SK-N-SH (cell line): ENCODE measurements around the gene HIVEP2. TPM values are rescaled to one million over a fixed set of nuclear protein-coding genes. Genes with fewer than 3 reads are reported as not detected.
A peak's percentile ranks its signal among the peaks of the same experiment; 100 is the strongest.

ENCODE experiments used
- CTCF ChIA-PET: fragments of 300-600, 350-600 bp; formaldehyde crosslinking; extraction: SDS; loops from one replicate; lab custom pipeline; 2021; lab: Yijun Ruan, JAX
- POLR2A ChIA-PET: fragments of 350-600 bp; sonication (Branson Sonifier 250); formaldehyde crosslinking; extraction: SDS; loops from one replicate; lab custom pipeline; 2020; ENCODE audit warnings: antibody characterized with exemption, inconsistent platforms; lab: Yijun Ruan, JAX
- DNase-seq: peaks from one replicate; pipeline ENCODE4 v3.0.0; 2012
- H2AFZ ChIP-seq: fragments of 200-600 bp; sonication (generic); 2 replicates; pipeline ENCODE4 v1.8.1; 2016; ENCODE audit warnings: antibody characterized with exemption, mild to moderate bottlenecking, low read depth
- H3F3A ChIP-seq: fragments of 200-600 bp; sonication (generic); replicated peaks from 2 replicates; pipeline ENCODE3; 2016; ENCODE audit warnings: antibody characterized with exemption, mild to moderate bottlenecking; ENCODE audit not compliant: insufficient read depth
- H3K27ac ChIP-seq, 2 experiments: fragments of 200-500 bp in 1 of 2; fragments of 200-600 bp in 1 of 2; sonication (Bioruptor generic) in 1 of 2; sonication (generic), shearing (Covaris generic) in 1 of 2; 2 replicates each; pipeline versions ENCODE4 v1.5.1 to v1.6.1; 2014 to 2016; ENCODE audit warnings: low read depth in 2 of 2, inconsistent platforms in 1 of 2, low read length in 1 of 2, mild to moderate bottlenecking in 1 of 2, mixed read lengths in 1 of 2
- H3K27me3 ChIP-seq: fragments of 200-600 bp; sonication (generic), shearing (Covaris generic); 2 replicates; pipeline ENCODE4 v1.6.1; 2016; ENCODE audit warnings: mixed run types; ENCODE audit not compliant: insufficient read depth
- H3K36me3 ChIP-seq, 2 experiments: fragments of 200-500 bp in 1 of 2; fragments of 200-600 bp in 1 of 2; sonication (Bioruptor generic) in 1 of 2; sonication (generic) in 1 of 2; replicated peaks in 1 of 2; 2 replicates each; pipeline versions ENCODE3 to v1.5.1; 2014 to 2016; ENCODE audit warnings: low read length in 1 of 2, mild to moderate bottlenecking in 1 of 2; ENCODE audit not compliant: insufficient read depth in 2 of 2, control insufficient read depth in 1 of 2
- H3K4me1 ChIP-seq, 2 experiments: fragments of 200-500 bp in 1 of 2; fragments of 200-600 bp in 1 of 2; sonication (Bioruptor generic) in 1 of 2; sonication (generic), shearing (Covaris generic) in 1 of 2; 2 replicates each; pipeline versions ENCODE4 v1.5.1 to v1.6.1; 2014 to 2016; ENCODE audit warnings: low read depth in 1 of 2, low read length in 1 of 2, mixed run types in 1 of 2; ENCODE audit not compliant: insufficient read depth in 2 of 2, control insufficient read depth in 1 of 2
- H3K4me2 ChIP-seq: fragments of 200-600 bp; sonication (generic), shearing (Covaris generic); 2 replicates; pipeline ENCODE4 v1.6.1; 2017; ENCODE audit warnings: mixed run types
- H3K4me3 ChIP-seq, 2 experiments: fragments of 200-500 bp in 1 of 2; fragments of 200-600 bp in 1 of 2; sonication (Bioruptor generic) in 1 of 2; sonication (generic), shearing (Covaris generic) in 1 of 2; 2 replicates each; pipeline versions ENCODE4 v1.5.1 to v1.8.1; 2014 to 2016; ENCODE audit warnings: low read depth in 2 of 2, inconsistent platforms in 1 of 2, low read length in 1 of 2, mild to moderate bottlenecking in 1 of 2, mixed read lengths in 1 of 2, moderate library complexity in 1 of 2
- H3K79me2 ChIP-seq: fragments of 200-600 bp; sonication (generic); 2 replicates; pipeline ENCODE4 v1.8.1; 2017; ENCODE audit warnings: mild to moderate bottlenecking; ENCODE audit not compliant: insufficient read depth
- H3K9ac ChIP-seq: fragments of 200-600 bp; sonication (generic); 2 replicates; pipeline ENCODE4 v1.6.1; 2017; ENCODE audit warnings: mixed run types
- H3K9me2 ChIP-seq: fragments of 200-600 bp; sonication (generic); 2 replicates; pipeline ENCODE4 v1.6.1; 2017; ENCODE audit warnings: mixed run types
- H3K9me3 ChIP-seq: fragments of 200-600 bp; sonication (generic); 2 replicates; pipeline ENCODE4 v1.6.1; 2017; ENCODE audit warnings: mixed run types, mild to moderate bottlenecking, moderate library complexity
- H4K20me1 ChIP-seq: fragments of 200-600 bp; sonication (generic); 2 replicates; pipeline ENCODE4 v1.6.1; 2017; ENCODE audit warnings: mild to moderate bottlenecking, mixed run types; ENCODE audit not compliant: insufficient read depth
- EP300 ChIP-seq, 2 experiments: IDR thresholded peaks; 2 replicates each; pipeline versions ENCODE4 v1.4.0 to v1.6.1; 2012; ENCODE audit warnings: borderline replicate concordance in 1 of 2, low read depth in 1 of 2, low read length in 1 of 2
- FOSL2 ChIP-seq: IDR thresholded peaks from 2 replicates; pipeline ENCODE4 v1.4.0; 2012; ENCODE audit warnings: low read depth, mild to moderate bottlenecking, moderate library complexity, borderline replicate concordance
- FOXM1 ChIP-seq: IDR thresholded peaks from 2 replicates; pipeline ENCODE4 v1.4.0; 2012; ENCODE audit warnings: low read depth, mild to moderate bottlenecking
- GATA2 ChIP-seq: sonication (generic); formaldehyde crosslinking; IDR thresholded peaks from 2 replicates; pipeline ENCODE4 v1.5.0; 2020; ENCODE audit warnings: mild to moderate bottlenecking, missing genetic modification reagents
- JUND ChIP-seq: IDR thresholded peaks from 2 replicates; pipeline ENCODE4 v1.4.0; 2012
- MXI1 ChIP-seq: IDR thresholded peaks from 2 replicates; pipeline ENCODE4 v1.6.1; 2012; ENCODE audit warnings: mild to moderate bottlenecking, low read depth, low read length, improper control_type of control experiment
- NFIC ChIP-seq: IDR thresholded peaks from 2 replicates; pipeline ENCODE4 v1.4.0; 2012; ENCODE audit warnings: borderline replicate concordance
- NRF1 ChIP-seq: IDR thresholded peaks from 2 replicates; pipeline ENCODE4 v1.6.1; 2012; ENCODE audit warnings: low read depth, mild to moderate bottlenecking, low read length
- POLR2AphosphoS5 ChIP-seq: IDR thresholded peaks from 2 replicates; pipeline ENCODE4 v1.6.1; 2012; ENCODE audit warnings: low read depth, low read length
- RAD21 ChIP-seq: IDR thresholded peaks from 2 replicates; pipeline ENCODE4 v1.6.1; 2012; ENCODE audit warnings: mild to moderate bottlenecking, low read length
- RFX5 ChIP-seq: IDR thresholded peaks from 2 replicates; pipeline ENCODE4 v1.6.1; 2012; ENCODE audit warnings: mild to moderate bottlenecking, improper control_type of control experiment, low read length
- SIN3A ChIP-seq: IDR thresholded peaks from 2 replicates; pipeline ENCODE4 v1.6.1; 2012; ENCODE audit warnings: low read depth, mild to moderate bottlenecking, low read length, moderate library complexity, borderline replicate concordance
- TCF12 ChIP-seq: IDR thresholded peaks from 2 replicates; pipeline ENCODE4 v1.4.0; 2012
- TEAD4 ChIP-seq: IDR thresholded peaks from 2 replicates; pipeline ENCODE4 v1.4.0; 2012; ENCODE audit warnings: mild to moderate bottlenecking, borderline replicate concordance; ENCODE audit not compliant: insufficient read depth
- WGBS: methylation state at CpG from one replicate; pipeline ENCODE4 v1.1.6; 2017; ENCODE audit warnings: low lambda C conversion rate; 5-methylcytosine and 5-hydroxymethylcytosine counted together
- polyA plus RNA-seq, 3 experiments: library from polyadenylated mRNA; depleted of rRNA; stranded (reverse); fragments of >200 nt; gene quantifications; 2 replicates each; pipeline ENCODE4 v1.2.3, GENCODE V29; 2012
- TF ChIP-seq, protein P1 (sequence below): IDR thresholded peaks from 2 replicates; pipeline ENCODE4; 2012
- TF ChIP-seq, protein P2 (sequence below): IDR thresholded peaks from 2 replicates; pipeline ENCODE4 v1.6.1; 2012; ENCODE audit warnings: mild to moderate bottlenecking, low read depth, low read length, moderate library complexity
- TF ChIP-seq, protein P3 (sequence below): IDR thresholded peaks from 2 replicates; pipeline ENCODE4 v1.4.0; 2012; ENCODE audit warnings: low read depth, borderline replicate concordance
- TF ChIP-seq, protein P4 (sequence below): IDR thresholded peaks from 2 replicates; pipeline ENCODE4 v1.4.0; 2012; ENCODE audit warnings: low read depth, borderline replicate concordance
- TF ChIP-seq, protein P5 (sequence below): fragments of 200-600 bp; sonication (generic); IDR thresholded peaks from 2 replicates; pipeline ENCODE4 v1.6.1; 2017; ENCODE audit warnings: antibody characterized with exemption, mild to moderate bottlenecking, moderate library complexity

HIVEP2 gene
- polyA plus RNA-seq, 1 of the 3 experiments (the other 2 are of a cell fraction): 2.5 TPM

DNA sequence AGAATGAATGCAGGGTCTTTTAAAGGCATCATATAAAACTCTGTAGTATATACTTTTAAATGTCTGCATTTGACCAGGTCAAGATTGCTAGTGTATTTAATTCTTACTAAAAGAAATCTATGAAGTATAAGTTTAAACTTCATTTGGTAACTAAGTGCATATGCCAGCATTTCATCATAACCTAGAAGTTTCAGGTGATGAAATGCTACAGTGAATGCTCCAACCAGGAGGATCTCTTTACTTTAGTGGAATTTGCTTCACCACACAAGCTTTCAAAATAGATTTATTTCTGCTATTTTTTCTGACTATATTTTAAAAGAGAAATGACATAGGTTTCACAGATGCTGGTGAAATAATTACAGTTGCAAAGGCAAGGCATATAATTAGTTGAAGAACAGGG lies 141.9 kb downstream of the HIVEP2 start:
- no peak for DNase-seq
- 0 out of 2 replicates have a peak overlapping the region, but pooled peaks have one; percentile 53 for H3K4me2 ChIP-seq
- no peaks in the 10 kb centered on the region for H3K27me3 ChIP-seq
- H3K4me1 ChIP-seq: peaks cover 9 to 20% of the 10 kb centered on the region in 2 experiments
- no peaks in the 10 kb centered on the region for H3K9me3 ChIP-seq
- H3K9ac ChIP-seq: peak overlapping the region; percentile 62; the same call in 1 of the 2 replicates
- peaks cover 24% of the 10 kb centered on the region for H3K79me2 ChIP-seq
- no peaks in the 10 kb centered on the region for H3K9me2 ChIP-seq
- ChIA-PET CTCF (interaction anchor here (0.9 to 1.4 kb wide), 3 partner anchors 8 to 19 kb away, joined by 3 read pairs; no protein-coding TSS in a partner anchor), POLR2A (no interaction called here)
- peaks cover 32% of the 10 kb centered on the region for H3F3A ChIP-seq
- peak overlapping the region; percentile 17; the same call in 1 of the 2 replicates for H2AFZ ChIP-seq
- no peak overlapping the region for H3K4me3 ChIP-seq
- no peaks in the 10 kb centered on the region for H3K36me3 ChIP-seq
- TF ChIP-seq RFX5 (no peak), GATA2 (CRISPR knock-in tag) (no peak), NRF1 (no peak), SIN3A (no peak), MXI1 (no peak)
- H4K20me1 ChIP-seq: no peaks in the 10 kb centered on the region
- H3K27ac ChIP-seq: peak overlapping the region in 1 of 2 experiments; percentile 95; a peak in 2 of 4 replicates

DNA sequence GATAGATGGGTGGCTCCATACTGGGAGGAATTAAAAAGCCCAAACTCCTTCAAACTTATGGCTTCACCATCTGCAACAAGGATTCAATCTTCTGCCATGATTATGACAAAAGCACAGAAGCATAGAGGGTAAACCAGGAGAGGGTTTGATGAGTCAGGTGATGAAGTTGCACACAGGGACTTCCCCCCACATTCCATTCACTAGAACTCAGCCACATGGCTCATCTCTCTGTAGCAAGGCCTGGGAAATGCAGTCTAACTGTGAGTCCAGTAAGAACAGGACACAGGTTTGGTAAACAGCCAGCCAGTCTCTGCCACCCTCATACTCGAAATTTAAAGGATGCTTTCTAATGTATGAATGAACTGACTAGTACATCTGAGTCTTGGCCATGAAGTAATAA lies 142.9 kb downstream of the HIVEP2 start:
- no peaks in the 10 kb centered on the region for H3K27me3 ChIP-seq
- POLR2A ChIA-PET: no interaction called here
- no peak overlapping the region for H3K4me3 ChIP-seq
- 0% methylated on average over 1 of the region's 1 CpG for WGBS
- DNase-seq: no peak
- CTCF ChIA-PET: interaction anchor here (0.6 to 1.4 kb wide), 4 partner anchors 8 to 195 kb away, joined by 3 read pairs; no protein-coding TSS in a partner anchor
- peaks cover 9 to 20% of the 10 kb centered on the region in 2 experiments for H3K4me1 ChIP-seq
- H3K36me3 ChIP-seq: no peaks in the 10 kb centered on the region
- peaks cover 27% of the 10 kb centered on the region for H3K79me2 ChIP-seq
- peaks cover 32% of the 10 kb centered on the region for H3F3A ChIP-seq
- H2AFZ ChIP-seq: no peak overlapping the region
- H3K27ac ChIP-seq: peak overlapping the region; percentile 62 to 95
- no peaks in the 10 kb centered on the region for H3K9me3 ChIP-seq
- no peaks in the 10 kb centered on the region for H3K9me2 ChIP-seq
- peak overlapping the region; percentile 53; the same call in 1 of the 2 replicates for H3K4me2 ChIP-seq
- no peaks in the 10 kb centered on the region for H4K20me1 ChIP-seq
- peak overlapping the region; percentile 62; the same call in 1 of the 2 replicates for H3K9ac ChIP-seq
- TF ChIP-seq POLR2AphosphoS5 (peak; percentile 46; the same call in 1 of the 2 replicates), TEAD4 (peak; percentile 64), TCF12 (peak; percentile 86), FOSL2 (peak; percentile 87), NFIC (peak; percentile 75), JUND (peak; percentile 77), EP300 (IDR thresholded peaks at IDR 0.05; ENCODE audit: borderline replicate concordance in 1 of 2, low read depth in 1 of 2, low read length in 1 of 2) (peak in 1 of 2 experiments; percentile 82; a peak in 2 of 4 replicates), FOXM1 (peak; percentile 55), RAD21 (no peak)
- TF ChIP-seq, protein P1, sequence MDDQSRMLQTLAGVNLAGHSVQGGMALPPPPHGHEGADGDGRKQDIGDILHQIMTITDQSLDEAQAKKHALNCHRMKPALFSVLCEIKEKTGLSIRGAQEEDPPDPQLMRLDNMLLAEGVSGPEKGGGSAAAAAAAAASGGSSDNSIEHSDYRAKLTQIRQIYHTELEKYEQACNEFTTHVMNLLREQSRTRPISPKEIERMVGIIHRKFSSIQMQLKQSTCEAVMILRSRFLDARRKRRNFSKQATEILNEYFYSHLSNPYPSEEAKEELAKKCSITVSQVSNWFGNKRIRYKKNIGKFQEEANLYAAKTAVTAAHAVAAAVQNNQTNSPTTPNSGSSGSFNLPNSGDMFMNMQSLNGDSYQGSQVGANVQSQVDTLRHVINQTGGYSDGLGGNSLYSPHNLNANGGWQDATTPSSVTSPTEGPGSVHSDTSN: peak; percentile 68
- TF ChIP-seq, protein P2, sequence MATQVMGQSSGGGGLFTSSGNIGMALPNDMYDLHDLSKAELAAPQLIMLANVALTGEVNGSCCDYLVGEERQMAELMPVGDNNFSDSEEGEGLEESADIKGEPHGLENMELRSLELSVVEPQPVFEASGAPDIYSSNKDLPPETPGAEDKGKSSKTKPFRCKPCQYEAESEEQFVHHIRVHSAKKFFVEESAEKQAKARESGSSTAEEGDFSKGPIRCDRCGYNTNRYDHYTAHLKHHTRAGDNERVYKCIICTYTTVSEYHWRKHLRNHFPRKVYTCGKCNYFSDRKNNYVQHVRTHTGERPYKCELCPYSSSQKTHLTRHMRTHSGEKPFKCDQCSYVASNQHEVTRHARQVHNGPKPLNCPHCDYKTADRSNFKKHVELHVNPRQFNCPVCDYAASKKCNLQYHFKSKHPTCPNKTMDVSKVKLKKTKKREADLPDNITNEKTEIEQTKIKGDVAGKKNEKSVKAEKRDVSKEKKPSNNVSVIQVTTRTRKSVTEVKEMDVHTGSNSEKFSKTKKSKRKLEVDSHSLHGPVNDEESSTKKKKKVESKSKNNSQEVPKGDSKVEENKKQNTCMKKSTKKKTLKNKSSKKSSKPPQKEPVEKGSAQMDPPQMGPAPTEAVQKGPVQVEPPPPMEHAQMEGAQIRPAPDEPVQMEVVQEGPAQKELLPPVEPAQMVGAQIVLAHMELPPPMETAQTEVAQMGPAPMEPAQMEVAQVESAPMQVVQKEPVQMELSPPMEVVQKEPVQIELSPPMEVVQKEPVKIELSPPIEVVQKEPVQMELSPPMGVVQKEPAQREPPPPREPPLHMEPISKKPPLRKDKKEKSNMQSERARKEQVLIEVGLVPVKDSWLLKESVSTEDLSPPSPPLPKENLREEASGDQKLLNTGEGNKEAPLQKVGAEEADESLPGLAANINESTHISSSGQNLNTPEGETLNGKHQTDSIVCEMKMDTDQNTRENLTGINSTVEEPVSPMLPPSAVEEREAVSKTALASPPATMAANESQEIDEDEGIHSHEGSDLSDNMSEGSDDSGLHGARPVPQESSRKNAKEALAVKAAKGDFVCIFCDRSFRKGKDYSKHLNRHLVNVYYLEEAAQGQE: peak; percentile 55; the same call in 1 of the 2 replicates
- TF ChIP-seq, protein P3, sequence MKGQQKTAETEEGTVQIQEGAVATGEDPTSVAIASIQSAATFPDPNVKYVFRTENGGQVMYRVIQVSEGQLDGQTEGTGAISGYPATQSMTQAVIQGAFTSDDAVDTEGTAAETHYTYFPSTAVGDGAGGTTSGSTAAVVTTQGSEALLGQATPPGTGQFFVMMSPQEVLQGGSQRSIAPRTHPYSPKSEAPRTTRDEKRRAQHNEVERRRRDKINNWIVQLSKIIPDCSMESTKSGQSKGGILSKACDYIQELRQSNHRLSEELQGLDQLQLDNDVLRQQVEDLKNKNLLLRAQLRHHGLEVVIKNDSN: peak; percentile 69
- TF ChIP-seq, protein P4, sequence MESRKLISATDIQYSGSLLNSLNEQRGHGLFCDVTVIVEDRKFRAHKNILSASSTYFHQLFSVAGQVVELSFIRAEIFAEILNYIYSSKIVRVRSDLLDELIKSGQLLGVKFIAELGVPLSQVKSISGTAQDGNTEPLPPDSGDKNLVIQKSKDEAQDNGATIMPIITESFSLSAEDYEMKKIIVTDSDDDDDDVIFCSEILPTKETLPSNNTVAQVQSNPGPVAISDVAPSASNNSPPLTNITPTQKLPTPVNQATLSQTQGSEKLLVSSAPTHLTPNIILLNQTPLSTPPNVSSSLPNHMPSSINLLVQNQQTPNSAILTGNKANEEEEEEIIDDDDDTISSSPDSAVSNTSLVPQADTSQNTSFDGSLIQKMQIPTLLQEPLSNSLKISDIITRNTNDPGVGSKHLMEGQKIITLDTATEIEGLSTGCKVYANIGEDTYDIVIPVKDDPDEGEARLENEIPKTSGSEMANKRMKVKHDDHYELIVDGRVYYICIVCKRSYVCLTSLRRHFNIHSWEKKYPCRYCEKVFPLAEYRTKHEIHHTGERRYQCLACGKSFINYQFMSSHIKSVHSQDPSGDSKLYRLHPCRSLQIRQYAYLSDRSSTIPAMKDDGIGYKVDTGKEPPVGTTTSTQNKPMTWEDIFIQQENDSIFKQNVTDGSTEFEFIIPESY: no peak
- TF ChIP-seq, protein P5, sequence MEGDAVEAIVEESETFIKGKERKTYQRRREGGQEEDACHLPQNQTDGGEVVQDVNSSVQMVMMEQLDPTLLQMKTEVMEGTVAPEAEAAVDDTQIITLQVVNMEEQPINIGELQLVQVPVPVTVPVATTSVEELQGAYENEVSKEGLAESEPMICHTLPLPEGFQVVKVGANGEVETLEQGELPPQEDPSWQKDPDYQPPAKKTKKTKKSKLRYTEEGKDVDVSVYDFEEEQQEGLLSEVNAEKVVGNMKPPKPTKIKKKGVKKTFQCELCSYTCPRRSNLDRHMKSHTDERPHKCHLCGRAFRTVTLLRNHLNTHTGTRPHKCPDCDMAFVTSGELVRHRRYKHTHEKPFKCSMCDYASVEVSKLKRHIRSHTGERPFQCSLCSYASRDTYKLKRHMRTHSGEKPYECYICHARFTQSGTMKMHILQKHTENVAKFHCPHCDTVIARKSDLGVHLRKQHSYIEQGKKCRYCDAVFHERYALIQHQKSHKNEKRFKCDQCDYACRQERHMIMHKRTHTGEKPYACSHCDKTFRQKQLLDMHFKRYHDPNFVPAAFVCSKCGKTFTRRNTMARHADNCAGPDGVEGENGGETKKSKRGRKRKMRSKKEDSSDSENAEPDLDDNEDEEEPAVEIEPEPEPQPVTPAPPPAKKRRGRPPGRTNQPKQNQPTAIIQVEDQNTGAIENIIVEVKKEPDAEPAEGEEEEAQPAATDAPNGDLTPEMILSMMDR: no peak
